SH-SY5Y (cell line): ENCODE measurements around the gene CEP170B.

Experiments used
- GATA2 ChIP-seq: IDR thresholded peaks from 2 replicates; pipeline ENCODE4 v1.6.1; 2011; ENCODE audit warnings: mild to moderate bottlenecking, low read depth, low read length
- GATA3 ChIP-seq: IDR thresholded peaks from 2 replicates; pipeline ENCODE4 v1.6.1; 2011; ENCODE audit warnings: low read depth, mild to moderate bottlenecking, low read length, moderate library complexity

GRCh38 chr14:104891664-104892530, 26.8 kb downstream of the CEP170B start:
- TF ChIP-seq GATA2 (no peak), GATA3 (no peak)
